ENCODE results near the gene ANKRD13B.

DNA sequence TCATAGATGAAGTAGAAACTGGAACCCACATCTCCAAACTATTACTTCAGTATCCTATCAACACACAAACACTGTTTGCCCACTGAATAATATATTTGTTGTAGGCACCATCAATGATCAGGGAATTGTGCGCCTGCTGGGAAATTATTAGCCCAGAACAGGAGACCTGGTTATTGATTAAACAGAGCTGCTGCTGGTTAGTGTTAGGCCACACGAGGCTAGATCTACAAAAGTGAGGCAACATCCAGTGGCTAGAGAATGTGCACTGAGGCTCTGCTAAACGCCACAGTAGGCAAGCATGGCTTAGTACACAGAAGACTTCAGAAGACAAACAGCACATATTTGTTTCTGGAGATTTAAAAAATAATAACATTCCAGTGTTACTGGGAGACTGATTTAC is 37.1 kb upstream of the ANKRD13B start:
- TF ChIP-seq GATA2 (IDR thresholded peaks at IDR 0.05; ENCODE audit: low read depth, low read length) (no peak), GATA3 (IDR thresholded peaks at IDR 0.05; ENCODE audit: low read depth, low read length) (no peak)

Data from SH-SY5Y (cell line).